Lower lobe of right lung (tissue), 2 donors: Measurements from ENCODE around the gene ZNF792. TPM values are rescaled to one million over a fixed set of nuclear protein-coding genes. Genes with fewer than 3 reads are reported as not detected.

Experiments used
- ATAC-seq, 2 donors: fragments of 200-7000 bp; cut with Tn5 transposase; one replicate each; pipeline ENCODE4 v1.9.1; 2020 to 2022; ENCODE audit warnings: mild to moderate bottlenecking in 2 of 2, moderate library complexity in 2 of 2
- DNase-seq: peaks from one replicate; pipeline ENCODE4 v3.0.0-alpha.2; 2020
- H3K27ac ChIP-seq: fragments of 200-600 bp; one replicate; pipeline ENCODE4 v1.8.0; 2022
- H3K27me3 ChIP-seq: fragments of 200-600 bp; one replicate; pipeline ENCODE4 v1.8.0; 2022; ENCODE audit warnings: low read depth
- H3K36me3 ChIP-seq: fragments of 200-600 bp; one replicate; pipeline ENCODE4 v1.8.0; 2022; ENCODE audit warnings: mild to moderate bottlenecking
- H3K4me1 ChIP-seq: fragments of 200-600 bp; one replicate; pipeline ENCODE4 v1.8.0; 2022
- H3K4me3 ChIP-seq: fragments of 200-600 bp; one replicate; pipeline ENCODE4 v1.8.0; 2022; ENCODE audit warnings: mild to moderate bottlenecking
- H3K9me3 ChIP-seq: fragments of 200-600 bp; one replicate; pipeline ENCODE4 v1.8.0; 2022
- CTCF ChIP-seq: fragments of 200-600 bp; IDR thresholded peaks from one replicate; pipeline ENCODE4 v1.8.0; 2022; ENCODE audit warnings: antibody characterized with exemption, mild to moderate bottlenecking
- intact Hi-C: fragments of 100-400 bp; cut with DNase I; formaldehyde crosslinking; loops from one replicate; pipeline ENCODE4 v1.11.0; 2022
- total RNA-seq: library from RNA; stranded (reverse); fragmentation: NEBNext Ultra II Directional; extraction: Animal tissue kit (Norgen Biotek cat#: 25700); gene quantifications from one replicate; pipeline ENCODE4 v1.2.1, GENCODE V29; 2021
- donor health status: DM: no; HTN: yes; CAD: no; lungs with severe emphysema.

Gene ZNF792
- total RNA-seq, 1 donor from 2014 or later, result 12.1 TPM

DNA sequence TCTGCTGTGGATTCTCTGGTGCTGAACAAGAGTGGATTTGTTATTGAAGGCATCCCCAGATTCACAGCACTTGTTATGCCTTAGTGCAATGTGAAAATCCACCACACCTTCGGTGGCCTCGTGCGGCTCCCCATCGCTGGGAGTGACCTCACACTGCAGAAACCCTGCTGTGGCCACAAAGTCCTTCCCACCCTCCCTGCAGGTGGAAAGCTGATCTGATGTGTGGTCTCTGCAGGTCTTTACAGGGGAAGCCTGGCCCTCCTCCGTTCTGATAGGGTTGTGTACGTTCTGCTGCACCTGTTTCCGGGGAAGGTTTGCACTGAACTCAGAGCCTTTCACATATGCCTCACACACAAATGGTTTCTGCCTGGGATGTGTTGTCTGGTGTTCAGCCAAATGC lies 5.0 kb downstream of the ZNF792 start:
- TF ChIP-seq CTCF, result no peak
- Histone ChIP-seq H3K9me3 (peaks cover 74% of the 10 kb centered on the region), H3K27ac (no peak overlapping the region), H3K27me3 (no peaks in the 10 kb centered on the region), H3K4me1 (peaks cover 6% of the 10 kb centered on the region), H3K4me3 (no peak overlapping the region), H3K36me3 (peaks cover 42% of the 10 kb centered on the region)
- intact Hi-C loops, result no loop called here
- DNase-seq (no peak), ATAC-seq (no peak)

DNA sequence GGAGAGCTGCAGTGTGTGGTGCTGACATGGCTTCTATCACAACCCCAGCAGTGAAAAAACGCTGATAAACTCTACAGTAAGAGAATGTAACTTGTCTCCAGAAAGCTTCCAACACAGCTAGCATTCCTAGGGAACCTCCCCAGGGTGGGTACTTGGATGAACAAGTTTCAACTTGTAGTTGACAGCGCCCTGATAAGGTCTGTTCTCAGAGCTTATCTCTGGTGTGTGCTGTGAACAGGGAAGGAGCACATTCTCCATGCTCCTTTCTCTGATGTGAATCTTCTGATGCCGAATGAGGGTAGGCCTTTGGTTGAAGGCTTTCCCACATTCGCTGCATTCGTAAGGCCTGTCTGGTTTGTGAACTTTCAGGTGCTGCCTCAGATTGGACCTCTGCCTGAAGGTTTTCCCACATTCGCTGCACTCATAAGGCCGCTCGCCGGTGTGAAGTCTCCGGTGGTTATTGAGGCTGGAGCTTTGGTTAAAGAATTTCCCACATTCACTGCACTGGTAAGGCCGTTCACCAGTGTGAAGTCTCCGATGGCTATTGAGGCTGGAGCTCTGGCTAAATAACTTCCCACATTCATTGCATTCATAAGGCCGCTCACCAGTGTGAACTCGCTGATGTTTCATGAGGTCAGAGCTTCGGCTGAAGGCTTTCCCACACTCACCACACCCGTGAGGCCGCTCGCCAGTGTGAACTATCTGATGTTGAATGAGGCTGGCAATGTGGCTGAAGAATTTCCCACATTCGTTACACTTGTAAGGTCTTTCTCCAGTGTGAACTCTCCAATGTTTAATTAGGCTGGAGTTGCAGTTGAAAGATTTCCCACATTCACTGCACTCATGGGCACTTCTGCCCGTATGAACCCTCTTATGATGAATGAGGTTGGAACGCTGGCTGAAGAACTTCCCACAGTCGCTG lies 5.9 kb downstream of the ZNF792 start:
- H3K27ac ChIP-seq, result no peak overlapping the region
- peaks cover 5% of the 10 kb centered on the region for H3K4me1 ChIP-seq
- intact Hi-C loops, result no loop called here
- H3K27me3 ChIP-seq, result no peaks in the 10 kb centered on the region
- no peak for DNase-seq
- H3K4me3 ChIP-seq, result no peak overlapping the region
- H3K36me3 ChIP-seq, result peaks cover 42% of the 10 kb centered on the region
- TF ChIP-seq CTCF, result no peak
- peaks cover 83% of the 10 kb centered on the region for H3K9me3 ChIP-seq
- ATAC-seq, result no peak

DNA sequence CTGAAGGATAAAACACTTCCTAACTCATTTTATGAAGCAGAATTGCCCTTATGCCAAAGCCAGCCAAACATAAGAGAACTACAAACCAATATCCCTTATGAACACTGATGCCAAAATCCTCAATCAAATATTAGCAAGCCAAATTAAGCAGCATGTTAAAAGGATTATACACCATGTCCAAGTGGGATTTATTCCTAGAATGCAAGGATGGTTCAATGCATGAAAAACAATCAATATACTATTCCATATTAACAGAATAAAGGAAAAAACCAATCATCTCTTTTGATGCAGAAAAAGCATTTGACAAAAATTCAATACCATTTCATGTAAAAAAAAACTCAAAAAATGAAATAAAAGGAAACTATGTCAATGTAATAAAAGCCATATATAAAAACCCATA lies 10.9 kb downstream of the ZNF792 start:
- intact Hi-C loops, result no loop called here
- H3K27ac ChIP-seq, result no peak overlapping the region
- no peak for DNase-seq
- no peaks in the 10 kb centered on the region for H3K4me1 ChIP-seq
- no peak for TF ChIP-seq CTCF
- peaks cover 14% of the 10 kb centered on the region for H3K36me3 ChIP-seq
- ATAC-seq, result no peak
- no peaks in the 10 kb centered on the region for H3K27me3 ChIP-seq
- no peak overlapping the region for H3K4me3 ChIP-seq
- H3K9me3 ChIP-seq, result peaks cover 88% of the 10 kb centered on the region

DNA sequence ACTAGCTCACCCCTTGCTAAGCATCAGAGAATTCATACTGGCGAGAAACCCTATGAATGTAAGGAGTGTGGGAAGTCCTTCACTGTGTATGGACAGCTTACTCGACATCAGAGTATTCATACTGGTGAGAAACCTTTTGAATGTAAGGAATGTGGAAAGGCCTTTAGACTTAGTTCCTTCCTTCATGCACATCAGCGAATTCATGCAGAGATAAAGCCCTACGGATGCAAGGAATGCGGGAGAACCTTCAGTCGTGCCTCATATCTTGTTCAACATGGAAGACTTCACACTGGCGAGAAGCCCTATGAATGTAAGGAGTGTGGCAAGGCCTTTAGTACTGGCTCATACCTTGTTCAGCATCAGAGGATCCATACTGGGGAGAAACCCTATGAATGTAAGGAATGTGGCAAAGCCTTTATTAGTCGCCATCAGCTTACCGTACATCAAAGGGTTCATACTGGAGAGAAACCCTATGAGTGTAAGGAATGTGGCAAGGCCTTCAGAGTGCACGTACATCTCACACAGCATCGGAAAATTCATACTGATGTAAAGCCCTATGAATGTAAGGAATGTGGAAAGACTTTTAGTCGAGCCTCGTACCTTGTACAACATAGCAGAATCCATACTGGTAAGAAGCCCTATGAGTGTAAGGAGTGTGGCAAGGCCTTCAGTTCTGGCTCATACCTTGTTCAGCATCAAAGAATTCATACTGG lies 20.0 kb downstream of the ZNF792 start:
- Histone ChIP-seq H3K4me3 (no peak overlapping the region), H3K27me3 (no peaks in the 10 kb centered on the region), H3K36me3 (peaks cover 22% of the 10 kb centered on the region), H3K4me1 (no peaks in the 10 kb centered on the region), H3K27ac (no peak overlapping the region), H3K9me3 (peaks cover 71% of the 10 kb centered on the region)
- DNase-seq (no peak), ATAC-seq (no peak)
- no peak for TF ChIP-seq CTCF
- intact Hi-C loops, result no loop called here

DNA sequence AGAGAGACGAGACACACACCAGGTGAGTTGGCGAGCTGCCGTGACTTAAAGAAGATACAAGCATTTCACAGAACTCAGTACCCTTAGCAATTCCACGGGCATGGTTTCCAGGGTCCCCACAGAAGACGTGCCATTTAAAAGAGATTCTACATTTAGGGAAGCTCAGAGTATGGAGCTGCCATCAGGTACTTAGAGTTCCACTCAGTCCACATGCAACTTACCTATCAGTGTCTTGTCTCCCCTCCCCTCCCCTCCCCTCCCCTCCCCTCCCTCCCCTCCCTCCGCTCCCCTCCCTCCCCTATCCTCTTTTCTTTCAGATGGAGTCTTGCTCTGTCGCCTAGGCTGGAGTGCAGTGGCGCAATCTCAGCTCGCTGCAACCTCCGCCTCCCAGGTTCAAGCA lies 25.1 kb downstream of the ZNF792 start:
- H3K27me3 ChIP-seq, result no peaks in the 10 kb centered on the region
- TF ChIP-seq CTCF, result no peak

More for the DNA sequence above, 25.1 kb downstream of the ZNF792 start:
- H3K4me1 ChIP-seq, result no peaks in the 10 kb centered on the region
- no peak overlapping the region for H3K4me3 ChIP-seq
- intact Hi-C loops, result no loop called here
- DNase-seq, result no peak
- no peak for ATAC-seq
- H3K9me3 ChIP-seq, result peaks cover 25% of the 10 kb centered on the region
- H3K36me3 ChIP-seq, result peaks cover 45% of the 10 kb centered on the region
- H3K27ac ChIP-seq, result no peak overlapping the region
